GM12872 (cell line): Measurements from ENCODE around the gene SPOP.

Experiments used
- TF ChIP-seq, protein P1 (sequence below): IDR thresholded peaks from 3 replicates; pipeline ENCODE4 v1.5.1; 2011; ENCODE audit warnings: low read depth, mild to moderate bottlenecking, low read length, moderate library complexity; ENCODE audit not compliant: insufficient read depth

SPOP gene

GRCh38 chr17:49632201-49632600, 45.7 kb downstream of the SPOP start:
- TF ChIP-seq, protein P1, sequence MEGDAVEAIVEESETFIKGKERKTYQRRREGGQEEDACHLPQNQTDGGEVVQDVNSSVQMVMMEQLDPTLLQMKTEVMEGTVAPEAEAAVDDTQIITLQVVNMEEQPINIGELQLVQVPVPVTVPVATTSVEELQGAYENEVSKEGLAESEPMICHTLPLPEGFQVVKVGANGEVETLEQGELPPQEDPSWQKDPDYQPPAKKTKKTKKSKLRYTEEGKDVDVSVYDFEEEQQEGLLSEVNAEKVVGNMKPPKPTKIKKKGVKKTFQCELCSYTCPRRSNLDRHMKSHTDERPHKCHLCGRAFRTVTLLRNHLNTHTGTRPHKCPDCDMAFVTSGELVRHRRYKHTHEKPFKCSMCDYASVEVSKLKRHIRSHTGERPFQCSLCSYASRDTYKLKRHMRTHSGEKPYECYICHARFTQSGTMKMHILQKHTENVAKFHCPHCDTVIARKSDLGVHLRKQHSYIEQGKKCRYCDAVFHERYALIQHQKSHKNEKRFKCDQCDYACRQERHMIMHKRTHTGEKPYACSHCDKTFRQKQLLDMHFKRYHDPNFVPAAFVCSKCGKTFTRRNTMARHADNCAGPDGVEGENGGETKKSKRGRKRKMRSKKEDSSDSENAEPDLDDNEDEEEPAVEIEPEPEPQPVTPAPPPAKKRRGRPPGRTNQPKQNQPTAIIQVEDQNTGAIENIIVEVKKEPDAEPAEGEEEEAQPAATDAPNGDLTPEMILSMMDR: no peak

- TF ChIP-seq, protein P1: no peak
Observed at GRCh38 chr17:49631496-49631895, 46.4 kb downstream of the SPOP start.

GRCh38 chr17:49630113-49630900, 47.6 kb downstream of the SPOP start:
- TF ChIP-seq, protein P1: no peak

GRCh38 chr17:49629447-49629846, 48.5 kb downstream of the SPOP start:
- TF ChIP-seq, protein P1: no peak

DNA sequence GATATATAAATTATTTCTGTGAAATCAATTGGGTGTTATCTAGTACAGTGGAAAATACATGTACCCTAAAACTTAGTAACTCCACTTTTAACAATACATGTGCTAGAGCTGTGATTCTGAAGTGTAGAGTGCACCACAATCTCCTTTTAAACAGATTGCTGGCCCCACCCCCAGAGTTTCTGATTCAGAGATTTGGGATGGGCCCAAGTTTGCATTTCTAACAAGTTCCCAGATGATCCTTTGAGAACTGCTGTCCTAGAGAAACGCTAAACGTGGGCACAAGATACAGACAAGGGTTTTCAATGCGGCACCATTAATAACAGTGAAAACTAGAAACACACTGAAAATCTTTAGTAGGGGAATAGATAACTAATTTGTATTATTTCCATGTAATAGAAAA, 53.0 kb downstream of the SPOP start:
- TF ChIP-seq, protein P1: no peak

DNA sequence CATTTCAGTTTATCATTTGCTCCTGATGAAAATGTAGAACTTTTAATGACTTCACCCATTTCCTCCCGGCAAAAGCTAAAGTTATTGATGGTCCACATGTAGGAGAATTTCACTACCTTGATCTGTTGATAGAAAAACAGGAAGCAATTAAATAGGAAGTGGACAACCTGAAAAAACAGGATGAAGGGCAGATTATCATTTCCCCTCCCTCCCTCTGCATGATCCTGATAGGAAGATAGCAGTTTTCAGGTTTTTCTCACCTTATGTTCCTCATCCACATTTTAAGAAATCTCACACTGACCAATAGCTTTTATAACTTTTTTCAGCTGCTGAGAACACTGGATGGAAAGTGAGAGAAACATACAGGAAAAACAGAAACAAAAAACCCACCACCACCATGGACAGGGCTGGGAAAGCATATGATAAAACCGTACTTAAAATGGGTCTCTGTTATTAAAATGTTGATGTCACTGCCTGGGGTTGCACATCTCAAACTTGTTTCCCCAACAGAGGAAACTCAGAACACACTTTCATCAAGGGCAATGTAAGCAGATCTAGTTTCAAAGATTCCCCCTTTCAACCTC, 55.9 kb downstream of the SPOP start:
- TF ChIP-seq, protein P1: no peak

- TF ChIP-seq, protein P1: no peak
Observed at GRCh38 chr17:49621420-49621819, 56.5 kb downstream of the SPOP start.
